Glutamatergic neuron (in vitro differentiated cells): ENCODE results near the gene NUDC. TPM values are rescaled to one million over a fixed set of nuclear protein-coding genes. Genes with fewer than 3 reads are reported as not detected.

Experiments
- DNase-seq: peaks from one replicate; pipeline ENCODE4 v3.0.0; 2022
- H3K27ac Mint-ChIP-seq: one replicate; pipeline ENCODE4 v1.8.0; 2020; ENCODE audit warnings: mild to moderate bottlenecking, mixed read lengths, inconsistent platforms; ENCODE audit not compliant: unreplicated experiment
- H3K27me3 Mint-ChIP-seq: one replicate; pipeline ENCODE4 v1.8.0; 2020; ENCODE audit warnings: mild to moderate bottlenecking, moderate library complexity, mixed read lengths, inconsistent platforms; ENCODE audit not compliant: unreplicated experiment
- H3K36me3 Mint-ChIP-seq: one replicate; pipeline ENCODE4 v1.8.0; 2020; ENCODE audit warnings: mild to moderate bottlenecking, mixed read lengths, inconsistent platforms; ENCODE audit not compliant: unreplicated experiment
- H3K4me1 Mint-ChIP-seq: one replicate; pipeline ENCODE4 v1.8.0; 2020; ENCODE audit warnings: mild to moderate bottlenecking, low read depth, mixed read lengths, inconsistent platforms; ENCODE audit not compliant: unreplicated experiment
- H3K4me3 Mint-ChIP-seq: one replicate; pipeline ENCODE4 v1.8.0; 2020; ENCODE audit warnings: mild to moderate bottlenecking, mixed read lengths, inconsistent platforms; ENCODE audit not compliant: unreplicated experiment
- H3K9me3 Mint-ChIP-seq: one replicate; pipeline ENCODE4 v1.8.0; 2020; ENCODE audit warnings: mild to moderate bottlenecking, moderate library complexity, mixed read lengths, inconsistent platforms; ENCODE audit not compliant: unreplicated experiment
- total RNA-seq: library from RNA; stranded (reverse); fragmentation: NEBNext Ultra II Directional; extraction: Animal tissue kit (Norgen Biotek cat#: 25700); gene quantifications from one replicate; pipeline ENCODE4 v1.2.1, GENCODE V29; 2021; ENCODE audit not compliant: unreplicated experiment
- TF ChIP-seq, protein P1 (sequence below): fragments of 200-600 bp; sonication (generic); IDR thresholded peaks from one replicate; pipeline ENCODE4 v1.5.0; 2021; ENCODE audit not compliant: partially characterized antibody, unreplicated experiment

NUDC gene
- total RNA-seq, 1 donor from 2014 or later, result 53.2 TPM

DNA sequence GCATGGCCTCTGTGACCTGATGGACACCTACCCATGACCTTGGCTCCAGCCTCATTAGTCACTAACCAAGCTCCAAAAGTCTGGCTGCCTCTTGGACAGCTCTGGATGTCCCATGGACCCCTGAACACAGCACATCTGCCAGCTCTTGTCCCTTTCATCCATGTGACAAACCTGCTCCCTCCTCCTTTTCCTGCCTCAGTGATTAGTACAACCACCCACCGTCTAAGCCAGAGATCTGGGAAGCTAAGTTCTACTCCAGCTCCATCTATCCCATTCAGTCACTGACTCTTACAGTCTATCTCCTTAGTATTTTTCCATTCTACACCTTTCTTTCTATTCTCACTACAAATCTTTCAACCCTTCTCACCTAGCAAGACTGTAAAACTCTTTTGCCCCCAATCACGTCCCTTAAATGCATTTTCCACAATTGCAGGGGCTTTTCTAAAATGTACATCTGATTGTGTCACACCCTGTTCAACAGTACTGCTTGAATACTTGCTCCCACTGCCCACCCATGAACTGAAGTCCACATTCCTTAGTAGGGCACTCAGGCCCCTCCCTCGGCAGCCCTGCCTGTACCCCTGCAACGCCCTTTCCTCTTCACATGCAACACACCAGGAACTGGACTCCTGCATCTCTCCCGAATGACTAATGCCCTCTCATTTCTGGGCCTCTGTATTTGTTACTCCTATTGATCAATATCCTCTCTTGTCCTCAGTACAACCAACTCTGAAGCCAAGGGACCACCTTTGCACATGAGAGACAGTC lies 38.7 kb upstream of the NUDC start:
- Mint-ChIP-seq H3K4me3 (no peak overlapping the region), H3K36me3 (no peaks in the 10 kb centered on the region), H3K27ac (no peak overlapping the region), H3K9me3 (peaks cover 1% of the 10 kb centered on the region), H3K27me3 (peaks cover 2% of the 10 kb centered on the region), H3K4me1 (no peaks in the 10 kb centered on the region)
- DNase-seq, result no peak
- TF ChIP-seq, protein P1, sequence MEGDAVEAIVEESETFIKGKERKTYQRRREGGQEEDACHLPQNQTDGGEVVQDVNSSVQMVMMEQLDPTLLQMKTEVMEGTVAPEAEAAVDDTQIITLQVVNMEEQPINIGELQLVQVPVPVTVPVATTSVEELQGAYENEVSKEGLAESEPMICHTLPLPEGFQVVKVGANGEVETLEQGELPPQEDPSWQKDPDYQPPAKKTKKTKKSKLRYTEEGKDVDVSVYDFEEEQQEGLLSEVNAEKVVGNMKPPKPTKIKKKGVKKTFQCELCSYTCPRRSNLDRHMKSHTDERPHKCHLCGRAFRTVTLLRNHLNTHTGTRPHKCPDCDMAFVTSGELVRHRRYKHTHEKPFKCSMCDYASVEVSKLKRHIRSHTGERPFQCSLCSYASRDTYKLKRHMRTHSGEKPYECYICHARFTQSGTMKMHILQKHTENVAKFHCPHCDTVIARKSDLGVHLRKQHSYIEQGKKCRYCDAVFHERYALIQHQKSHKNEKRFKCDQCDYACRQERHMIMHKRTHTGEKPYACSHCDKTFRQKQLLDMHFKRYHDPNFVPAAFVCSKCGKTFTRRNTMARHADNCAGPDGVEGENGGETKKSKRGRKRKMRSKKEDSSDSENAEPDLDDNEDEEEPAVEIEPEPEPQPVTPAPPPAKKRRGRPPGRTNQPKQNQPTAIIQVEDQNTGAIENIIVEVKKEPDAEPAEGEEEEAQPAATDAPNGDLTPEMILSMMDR, result no peak

DNA sequence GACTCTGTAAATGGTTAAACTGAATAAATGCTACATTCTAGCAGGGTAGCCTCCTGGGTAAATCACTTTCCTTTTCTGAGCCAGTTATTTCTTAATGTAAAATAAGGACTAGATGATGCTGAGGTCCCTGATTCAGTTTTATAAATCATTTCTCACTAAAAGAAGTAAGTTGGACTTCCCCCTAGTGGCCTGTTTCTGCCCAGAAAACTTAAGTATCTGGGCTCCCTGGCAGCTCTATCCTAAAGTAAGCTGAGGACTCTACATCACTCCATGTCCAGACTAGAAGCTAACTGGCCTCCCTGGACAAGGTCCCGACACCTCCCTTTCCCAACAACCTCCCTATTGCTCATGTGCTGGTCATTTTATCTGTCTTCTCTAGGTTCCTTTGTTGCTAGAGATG lies 34.4 kb upstream of the NUDC start:
- Mint-ChIP-seq H3K9me3 (peaks cover 7% of the 10 kb centered on the region), H3K27me3 (peaks cover 4% of the 10 kb centered on the region), H3K4me1 (peaks cover 7% of the 10 kb centered on the region), H3K4me3 (peak overlapping the region; percentile 16), H3K27ac (no peak overlapping the region), H3K36me3 (no peaks in the 10 kb centered on the region)
- no peak for DNase-seq
- TF ChIP-seq, protein P1, result no peak

DNA sequence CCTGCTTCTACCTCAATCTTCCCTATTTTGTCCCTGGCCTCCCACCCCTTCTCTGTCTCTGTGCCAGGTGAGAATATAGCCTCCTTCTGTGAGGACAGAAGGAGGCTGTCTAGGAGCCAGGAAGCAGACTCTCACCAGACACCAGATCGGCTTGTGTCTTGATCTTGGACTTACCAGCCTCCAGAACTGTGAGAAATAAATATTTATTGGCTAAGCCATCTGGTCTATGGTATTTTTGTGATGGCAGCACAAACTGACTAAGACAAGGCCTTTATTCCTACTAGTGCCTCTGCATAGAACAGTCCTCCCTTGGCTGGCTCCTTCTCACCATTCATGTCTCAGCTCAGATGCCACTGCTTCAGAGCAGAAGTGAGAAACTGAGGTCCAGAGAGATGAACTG lies 33.3 kb upstream of the NUDC start:
- no peaks in the 10 kb centered on the region for H3K36me3 Mint-ChIP-seq
- peaks cover 4% of the 10 kb centered on the region for H3K27me3 Mint-ChIP-seq
- peak overlapping the region; percentile 52 for H3K27ac Mint-ChIP-seq
- no peak for DNase-seq
- H3K4me3 Mint-ChIP-seq, result peak overlapping the region; percentile 97
- peaks cover 7% of the 10 kb centered on the region for H3K4me1 Mint-ChIP-seq
- peaks cover 7% of the 10 kb centered on the region for H3K9me3 Mint-ChIP-seq
- TF ChIP-seq, protein P1, result no peak

DNA sequence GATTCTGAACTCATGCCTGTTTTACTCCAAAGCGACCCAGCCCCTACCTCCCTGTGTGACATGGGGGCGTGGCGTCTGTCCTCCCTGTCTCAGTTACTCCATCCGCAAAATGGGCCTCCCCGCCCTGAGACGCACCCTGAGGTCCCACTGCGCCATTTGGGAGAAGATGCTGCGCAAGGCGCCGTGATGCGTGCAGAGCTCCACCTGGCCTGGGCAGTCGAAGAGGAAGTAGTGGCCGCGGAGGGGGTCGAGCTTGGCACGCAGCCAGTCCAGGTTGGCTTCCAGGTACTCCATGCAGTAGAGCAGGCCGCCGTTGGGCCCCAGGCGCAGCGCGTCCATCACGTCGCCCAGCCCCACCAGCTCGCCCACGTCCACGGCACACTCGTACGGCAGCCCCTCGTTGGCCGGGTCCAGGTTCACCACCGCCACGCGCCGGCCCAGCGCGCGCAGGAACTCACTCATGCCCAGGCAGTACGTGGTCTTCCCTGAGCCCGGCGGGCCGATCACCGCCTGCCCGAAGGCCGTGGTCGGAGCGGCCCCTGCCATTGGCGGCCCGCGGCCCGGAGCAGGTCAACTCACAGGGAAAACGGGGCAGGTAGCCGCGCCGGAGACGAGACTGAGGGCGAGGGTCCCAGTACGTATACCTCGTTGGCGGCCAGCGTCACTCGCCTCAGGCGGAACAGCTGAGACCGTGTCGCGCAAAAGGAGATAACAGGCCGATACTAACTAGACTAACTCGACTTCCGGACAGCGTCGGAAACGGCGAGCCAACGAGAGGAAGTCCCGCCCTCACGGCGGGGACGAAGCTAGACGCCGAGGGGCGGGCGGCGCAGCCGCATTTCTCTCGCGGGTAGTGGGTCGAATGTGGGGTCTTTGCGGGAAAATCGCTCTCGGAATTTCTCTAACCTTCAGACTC lies 31.7 kb upstream of the NUDC start, which contains the start of gene GPN2:
TSS of gene GPN2 (minus strand) at position 733 of the 916 bp plus-strand sequence. CDS start at position 546, 187 bp downstream.
- peak within 1 kb of the TSS; percentile 87 for H3K27ac Mint-ChIP-seq
- H3K36me3 Mint-ChIP-seq, result no peaks in the 10 kb centered on the region
- H3K9me3 Mint-ChIP-seq, result peaks cover 6% of the 10 kb centered on the region
- TF ChIP-seq, protein P1, result no peak
- peak; percentile 80 for DNase-seq
- H3K4me1 Mint-ChIP-seq, result peaks cover 7% of the 10 kb centered on the region
- H3K4me3 Mint-ChIP-seq, result peak within 1 kb of the TSS; percentile 97
- H3K27me3 Mint-ChIP-seq, result peaks cover 4% of the 10 kb centered on the region

DNA sequence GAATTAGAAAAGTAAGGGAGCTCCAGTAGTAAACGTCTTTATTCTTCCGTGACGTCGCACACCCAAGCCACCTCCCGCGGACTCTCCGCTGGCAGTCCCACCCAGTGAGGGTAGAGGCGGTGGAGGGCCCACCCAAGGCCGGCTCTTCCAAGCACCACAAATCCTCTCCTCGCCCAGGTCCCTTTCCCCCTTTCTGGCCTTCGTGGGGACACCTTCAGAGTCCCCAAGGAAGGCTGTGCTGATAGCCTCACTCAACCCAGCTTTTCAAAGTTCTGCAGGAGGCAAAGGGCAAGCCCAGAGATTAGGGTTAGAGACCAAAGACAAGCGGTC lies 31.1 kb upstream of the NUDC start:
- peaks cover 7% of the 10 kb centered on the region for H3K4me1 Mint-ChIP-seq
- H3K27me3 Mint-ChIP-seq, result peaks cover 4% of the 10 kb centered on the region
- peaks cover 6% of the 10 kb centered on the region for H3K9me3 Mint-ChIP-seq
- TF ChIP-seq, protein P1, result no peak
- H3K27ac Mint-ChIP-seq, result peak overlapping the region; percentile 85
- no peak for DNase-seq
- no peaks in the 10 kb centered on the region for H3K36me3 Mint-ChIP-seq
- H3K4me3 Mint-ChIP-seq, result peak overlapping the region; percentile 97
